ENCODE results near the gene RXRG.

The RXRG gene

DNA sequence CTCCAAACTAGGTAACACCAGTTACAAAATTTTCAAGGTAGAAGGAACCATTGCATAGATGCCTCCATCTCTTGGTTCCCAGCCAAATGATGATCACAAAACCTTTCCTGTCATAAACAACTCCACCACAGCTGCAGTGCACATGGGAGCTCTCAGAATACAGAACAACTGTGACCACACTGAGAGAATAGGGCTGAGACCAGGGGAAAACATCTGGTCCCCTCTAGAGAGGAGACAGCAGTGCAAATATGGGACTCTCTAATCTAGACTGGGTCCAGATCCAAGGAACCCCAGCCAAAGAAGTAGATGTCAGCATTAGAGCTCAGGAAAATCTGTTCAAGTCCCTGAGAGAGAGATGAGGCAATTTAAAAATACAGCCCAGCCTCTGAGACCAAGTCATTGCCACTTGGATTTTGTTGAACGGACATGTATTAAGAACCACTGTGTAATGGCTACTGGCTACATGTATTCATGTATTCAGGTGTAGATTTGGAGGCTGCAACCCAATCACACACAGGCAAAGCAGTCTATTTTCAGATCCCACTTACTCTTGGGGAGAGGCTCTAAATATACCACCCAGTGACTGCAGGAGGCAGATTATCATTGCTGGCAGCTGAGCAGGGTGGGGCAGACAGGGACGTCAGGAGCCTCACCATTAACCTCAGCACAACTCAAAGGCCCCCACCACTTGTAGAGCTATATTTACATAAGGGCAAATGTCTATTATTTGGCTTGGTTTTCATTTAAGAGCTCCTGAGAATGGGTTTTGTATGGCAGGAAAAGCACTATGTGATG, 7.6 kb upstream of the RXRG start:
- TF ChIP-seq, protein P1, sequence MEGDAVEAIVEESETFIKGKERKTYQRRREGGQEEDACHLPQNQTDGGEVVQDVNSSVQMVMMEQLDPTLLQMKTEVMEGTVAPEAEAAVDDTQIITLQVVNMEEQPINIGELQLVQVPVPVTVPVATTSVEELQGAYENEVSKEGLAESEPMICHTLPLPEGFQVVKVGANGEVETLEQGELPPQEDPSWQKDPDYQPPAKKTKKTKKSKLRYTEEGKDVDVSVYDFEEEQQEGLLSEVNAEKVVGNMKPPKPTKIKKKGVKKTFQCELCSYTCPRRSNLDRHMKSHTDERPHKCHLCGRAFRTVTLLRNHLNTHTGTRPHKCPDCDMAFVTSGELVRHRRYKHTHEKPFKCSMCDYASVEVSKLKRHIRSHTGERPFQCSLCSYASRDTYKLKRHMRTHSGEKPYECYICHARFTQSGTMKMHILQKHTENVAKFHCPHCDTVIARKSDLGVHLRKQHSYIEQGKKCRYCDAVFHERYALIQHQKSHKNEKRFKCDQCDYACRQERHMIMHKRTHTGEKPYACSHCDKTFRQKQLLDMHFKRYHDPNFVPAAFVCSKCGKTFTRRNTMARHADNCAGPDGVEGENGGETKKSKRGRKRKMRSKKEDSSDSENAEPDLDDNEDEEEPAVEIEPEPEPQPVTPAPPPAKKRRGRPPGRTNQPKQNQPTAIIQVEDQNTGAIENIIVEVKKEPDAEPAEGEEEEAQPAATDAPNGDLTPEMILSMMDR (IDR thresholded peaks at IDR 0.05; ENCODE audit: low read depth, low read length, missing control alignments): no peak
- DNase-seq (ENCODE audit: low read depth): no peak
- H3K4me3 ChIP-seq (ENCODE audit: low read depth, low read length): no peak overlapping the region

DNA sequence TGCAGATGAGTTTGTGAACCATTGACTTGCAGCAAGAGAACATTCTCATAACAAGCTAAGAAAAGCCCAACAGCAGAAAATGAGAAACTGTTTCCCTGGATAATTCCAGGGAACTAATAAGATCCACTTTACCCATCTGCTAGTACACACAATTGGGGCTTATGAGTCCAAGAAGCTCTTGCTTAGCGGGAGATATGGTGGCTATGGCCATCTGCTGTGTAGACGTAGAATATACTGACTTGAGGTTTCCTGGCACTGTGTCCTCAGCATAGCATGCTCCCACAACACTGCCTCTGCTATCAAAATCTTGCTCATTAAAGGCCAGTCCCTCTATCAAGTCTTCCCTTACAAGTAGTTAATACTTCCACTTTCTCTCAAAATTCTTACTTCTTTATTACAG, 6.8 kb upstream of the RXRG start:
- DNase-seq (ENCODE audit: low read depth): no peak
- H3K4me3 ChIP-seq (ENCODE audit: low read depth, low read length): no peak overlapping the region
- TF ChIP-seq, protein P1 (IDR thresholded peaks at IDR 0.05; ENCODE audit: low read depth, low read length, missing control alignments): no peak

DNA sequence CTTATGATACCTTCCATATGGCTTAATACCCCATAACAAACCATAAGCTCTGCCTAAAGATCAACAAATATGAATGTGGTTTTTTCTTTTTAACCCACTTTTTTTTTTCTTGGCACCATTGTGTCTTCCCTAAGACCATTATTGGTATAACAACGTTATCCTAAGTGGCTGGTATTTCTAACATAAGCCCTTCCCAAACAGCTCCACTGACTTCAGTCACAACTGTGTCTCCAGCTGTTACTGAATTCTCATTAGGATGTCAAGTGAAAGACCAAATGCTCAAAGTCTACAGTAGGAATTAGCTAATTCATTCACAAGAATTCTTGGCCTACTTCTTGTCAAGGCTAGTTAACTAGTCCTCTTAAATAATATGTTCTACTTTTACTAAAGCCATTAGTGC, 4.2 kb upstream of the RXRG start:
- TF ChIP-seq, protein P1 (IDR thresholded peaks at IDR 0.05; ENCODE audit: low read depth, low read length, missing control alignments): no peak
- no peak for DNase-seq (ENCODE audit: low read depth)
- H3K4me3 ChIP-seq (ENCODE audit: low read depth, low read length): no peak overlapping the region

DNA sequence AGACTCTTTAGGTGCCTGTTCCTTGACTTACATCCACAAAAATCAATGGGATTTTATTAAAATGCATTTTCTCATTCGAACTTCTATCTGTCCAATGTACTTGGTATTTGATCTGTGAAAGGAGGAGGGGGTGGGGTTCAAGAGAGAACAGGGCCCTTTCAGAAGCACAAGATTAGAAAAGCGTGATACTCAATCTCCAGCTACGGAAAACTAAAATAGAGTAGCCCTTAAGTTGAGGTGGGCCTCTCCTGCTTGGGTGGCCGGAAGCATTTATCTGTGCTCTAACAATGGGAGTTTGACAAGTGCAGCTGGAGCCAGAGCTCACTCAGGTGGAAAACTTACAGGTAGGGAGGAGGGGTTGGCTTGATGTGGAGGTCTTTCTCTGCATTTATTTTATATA, 462 bp upstream of the RXRG start:
- no peak for DNase-seq (ENCODE audit: low read depth)
- H3K4me3 ChIP-seq (ENCODE audit: low read depth, low read length): no peak overlapping the region
- TF ChIP-seq, protein P1 (IDR thresholded peaks at IDR 0.05; ENCODE audit: low read depth, low read length, missing control alignments): no peak

DNA sequence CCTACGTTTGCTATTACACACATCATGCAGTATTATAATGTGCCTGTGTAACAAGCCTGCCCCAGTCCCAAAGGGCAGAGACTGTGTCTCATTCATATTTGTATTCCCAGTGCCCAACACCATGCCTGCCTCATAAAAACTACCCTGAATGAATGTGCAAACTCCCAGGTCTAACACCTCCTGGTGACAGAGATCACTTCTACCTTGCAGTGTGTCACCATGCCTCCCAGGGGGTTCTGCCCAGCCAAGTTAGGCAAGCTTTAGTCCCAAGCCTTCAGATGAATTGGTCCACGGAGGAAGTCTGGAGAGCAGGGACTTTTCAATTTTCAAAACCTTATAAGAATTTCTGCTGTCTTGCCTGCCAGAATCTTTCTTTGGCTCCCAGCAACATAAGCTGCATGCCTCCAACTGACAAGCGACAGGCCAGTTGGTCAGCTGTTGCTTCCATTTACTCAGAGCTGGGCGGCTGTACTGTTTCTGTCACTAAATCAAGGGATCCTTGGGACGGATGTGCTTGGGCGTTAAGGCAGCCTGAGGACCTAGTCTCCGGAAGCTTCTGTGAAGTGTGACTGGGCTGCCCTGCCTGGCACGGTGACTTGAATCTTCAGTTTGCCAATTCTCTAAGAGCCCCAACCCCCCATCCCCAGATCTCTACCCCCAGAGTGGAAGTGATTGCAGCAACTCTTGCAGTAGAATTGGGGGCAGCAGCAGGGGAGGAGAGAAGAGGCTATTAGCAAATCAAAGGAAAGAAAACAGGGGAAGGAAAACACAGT, 1.2 kb downstream of the RXRG start:
- DNase-seq (ENCODE audit: low read depth): no peak
- TF ChIP-seq, protein P1 (IDR thresholded peaks at IDR 0.05; ENCODE audit: low read depth, low read length, missing control alignments): no peak

DNA sequence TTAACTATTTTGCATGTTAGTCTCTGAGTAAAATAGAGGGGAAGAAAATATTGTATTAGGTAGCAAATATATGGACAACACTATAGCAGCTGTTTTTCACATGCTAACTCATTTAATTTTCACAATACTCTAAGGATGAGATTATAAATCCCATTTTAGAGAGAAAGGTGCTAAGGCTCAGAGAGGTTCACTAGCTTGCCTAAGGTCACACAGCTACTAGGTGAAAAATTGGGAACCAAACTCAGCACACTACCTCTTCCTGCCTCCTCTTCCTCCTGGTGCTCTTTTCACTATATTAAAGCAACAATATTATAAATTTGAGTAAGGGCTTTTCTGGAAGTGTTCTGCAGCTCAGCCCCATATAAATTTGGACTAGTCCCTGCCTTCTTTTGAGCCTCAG, 2.3 kb downstream of the RXRG start:
- H3K4me3 ChIP-seq (ENCODE audit: low read depth, low read length): no peak overlapping the region
- no peak for DNase-seq (ENCODE audit: low read depth)
- TF ChIP-seq, protein P1 (IDR thresholded peaks at IDR 0.05; ENCODE audit: low read depth, low read length, missing control alignments): no peak

More for the DNA sequence above, 1.2 kb downstream of the RXRG start:
- H3K4me3 ChIP-seq (ENCODE audit: low read depth, low read length): no peak overlapping the region

Data from GM12864 (cell line).